ENCODE results near the gene PTPN1.

The PTPN1 gene

GRCh38 chr20:50552979-50553378 is 42.8 kb downstream of the PTPN1 start:
- Histone ChIP-seq H3F3A (ENCODE audit: control insufficient read depth, insufficient read depth) (no peaks in the 10 kb centered on the region), H3K27me3 (ENCODE audit: control insufficient read depth, low read length) (no peaks in the 10 kb centered on the region), H3K4me2 (ENCODE audit: low read length) (no peak overlapping the region), H4K20me1 (ENCODE audit: control insufficient read depth, insufficient read depth, low read depth, low read length) (no peaks in the 10 kb centered on the region), H3K9me3 (ENCODE audit: control insufficient read depth, insufficient read depth, low read length) (no peaks in the 10 kb centered on the region), H3K36me3 (ENCODE audit: control insufficient read depth, low read length) (no peaks in the 10 kb centered on the region; the same call in 1 of the 2 replicates), H3K4me3 (ENCODE audit: low read length) (no peak overlapping the region), H3K9me2 (replicated peaks; ENCODE audit: control insufficient read depth, low read length) (no peaks in the 10 kb centered on the region), H3K79me2 (ENCODE audit: control insufficient read depth, low read length) (peaks cover 11% of the 10 kb centered on the region), H3K27ac (ENCODE audit: low read depth, low read length) (no peak overlapping the region), H3K4me1 (ENCODE audit: control insufficient read depth, low read length) (peaks cover 14% of the 10 kb centered on the region)
- TF ChIP-seq, protein P1, sequence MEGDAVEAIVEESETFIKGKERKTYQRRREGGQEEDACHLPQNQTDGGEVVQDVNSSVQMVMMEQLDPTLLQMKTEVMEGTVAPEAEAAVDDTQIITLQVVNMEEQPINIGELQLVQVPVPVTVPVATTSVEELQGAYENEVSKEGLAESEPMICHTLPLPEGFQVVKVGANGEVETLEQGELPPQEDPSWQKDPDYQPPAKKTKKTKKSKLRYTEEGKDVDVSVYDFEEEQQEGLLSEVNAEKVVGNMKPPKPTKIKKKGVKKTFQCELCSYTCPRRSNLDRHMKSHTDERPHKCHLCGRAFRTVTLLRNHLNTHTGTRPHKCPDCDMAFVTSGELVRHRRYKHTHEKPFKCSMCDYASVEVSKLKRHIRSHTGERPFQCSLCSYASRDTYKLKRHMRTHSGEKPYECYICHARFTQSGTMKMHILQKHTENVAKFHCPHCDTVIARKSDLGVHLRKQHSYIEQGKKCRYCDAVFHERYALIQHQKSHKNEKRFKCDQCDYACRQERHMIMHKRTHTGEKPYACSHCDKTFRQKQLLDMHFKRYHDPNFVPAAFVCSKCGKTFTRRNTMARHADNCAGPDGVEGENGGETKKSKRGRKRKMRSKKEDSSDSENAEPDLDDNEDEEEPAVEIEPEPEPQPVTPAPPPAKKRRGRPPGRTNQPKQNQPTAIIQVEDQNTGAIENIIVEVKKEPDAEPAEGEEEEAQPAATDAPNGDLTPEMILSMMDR (IDR thresholded peaks at IDR 0.05; ENCODE audit: low read depth, low read length, poor library complexity, severe bottlenecking): no peak
- no peak for TF ChIP-seq EZH2phosphoT487 (IDR thresholded peaks at IDR 0.05; ENCODE audit: borderline replicate concordance, low read length)

DNA sequence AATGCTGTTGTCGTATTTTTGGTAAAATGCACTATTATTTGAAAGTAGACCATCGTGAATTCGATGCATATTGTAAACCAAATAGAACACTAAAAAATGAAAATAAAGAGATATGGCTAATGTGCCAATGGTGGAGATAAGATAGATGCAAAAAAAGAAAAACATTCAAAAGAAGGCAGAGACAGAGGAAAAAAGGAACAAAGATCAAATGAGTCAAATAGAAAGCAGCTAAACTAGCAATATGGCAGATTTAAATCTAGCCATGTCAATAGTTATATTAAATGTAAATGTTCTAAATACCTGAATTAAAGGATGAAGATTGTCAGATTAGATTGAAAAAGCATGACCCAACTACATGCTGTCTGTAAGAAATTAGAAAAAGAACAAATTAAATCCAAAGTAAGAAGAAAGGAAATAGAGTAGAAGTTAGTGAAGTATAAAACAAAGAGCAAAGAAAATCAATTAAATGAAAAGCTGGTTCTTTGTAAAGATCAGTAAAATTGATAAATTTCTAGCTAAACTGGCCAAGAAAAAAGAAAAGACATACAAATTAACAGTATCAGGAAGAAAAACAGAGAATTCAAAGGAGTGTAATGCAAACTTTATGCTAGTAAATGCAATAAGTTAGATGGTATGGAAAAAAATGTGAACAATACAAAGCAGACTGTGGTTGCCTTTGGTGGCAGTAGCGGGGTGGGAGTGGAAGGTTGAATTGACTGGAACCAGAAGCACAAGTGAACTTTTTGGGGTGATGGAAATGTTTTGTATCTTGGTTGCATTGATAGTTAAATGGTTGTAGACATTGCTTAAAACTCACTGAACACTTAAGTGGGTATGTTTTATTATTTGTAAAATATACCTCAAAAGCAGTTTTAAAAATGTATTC is 44.8 kb downstream of the PTPN1 start:
- Histone ChIP-seq H3K4me2 (ENCODE audit: low read length) (no peak overlapping the region), H3K27ac (ENCODE audit: low read depth, low read length) (no peak overlapping the region), H3K36me3 (ENCODE audit: control insufficient read depth, low read length) (no peaks in the 10 kb centered on the region; the same call in 1 of the 2 replicates), H3K4me3 (ENCODE audit: low read length) (no peak overlapping the region), H3K79me2 (ENCODE audit: control insufficient read depth, low read length) (peaks cover 9% of the 10 kb centered on the region; the same call in 1 of the 2 replicates), H3F3A (ENCODE audit: control insufficient read depth, insufficient read depth) (no peaks in the 10 kb centered on the region), H3K9me3 (ENCODE audit: control insufficient read depth, insufficient read depth, low read length) (no peaks in the 10 kb centered on the region), H4K20me1 (ENCODE audit: control insufficient read depth, insufficient read depth, low read depth, low read length) (no peaks in the 10 kb centered on the region), H3K9me2 (replicated peaks; ENCODE audit: control insufficient read depth, low read length) (no peaks in the 10 kb centered on the region), H3K27me3 (ENCODE audit: control insufficient read depth, low read length) (no peaks in the 10 kb centered on the region), H3K4me1 (ENCODE audit: control insufficient read depth, low read length) (peaks cover 4% of the 10 kb centered on the region)
- no peak for TF ChIP-seq EZH2phosphoT487 (IDR thresholded peaks at IDR 0.05; ENCODE audit: borderline replicate concordance, low read length)
- TF ChIP-seq, protein P1 (IDR thresholded peaks at IDR 0.05; ENCODE audit: low read depth, low read length, poor library complexity, severe bottlenecking): no peak

- H3K4me2 ChIP-seq (ENCODE audit: low read length): no peak overlapping the region
- no peaks in the 10 kb centered on the region for H3F3A ChIP-seq (ENCODE audit: control insufficient read depth, insufficient read depth)
- H3K4me3 ChIP-seq (ENCODE audit: low read length): no peak overlapping the region
- TF ChIP-seq EZH2phosphoT487 (IDR thresholded peaks at IDR 0.05; ENCODE audit: borderline replicate concordance, low read length): no peak
- no peak overlapping the region for H3K27ac ChIP-seq (ENCODE audit: low read depth, low read length)
- peaks cover 13% of the 10 kb centered on the region for H3K79me2 ChIP-seq (ENCODE audit: control insufficient read depth, low read length)
- H3K27me3 ChIP-seq (ENCODE audit: control insufficient read depth, low read length): no peaks in the 10 kb centered on the region
- no peaks in the 10 kb centered on the region for H3K9me3 ChIP-seq (ENCODE audit: control insufficient read depth, insufficient read depth, low read length)
- H4K20me1 ChIP-seq (ENCODE audit: control insufficient read depth, insufficient read depth, low read depth, low read length): no peaks in the 10 kb centered on the region
- no peaks in the 10 kb centered on the region for H3K36me3 ChIP-seq (ENCODE audit: control insufficient read depth, low read length)
- no peaks in the 10 kb centered on the region for H3K4me1 ChIP-seq (ENCODE audit: control insufficient read depth, low read length)
- no peaks in the 10 kb centered on the region for H3K9me2 ChIP-seq (replicated peaks; ENCODE audit: control insufficient read depth, low read length)
These were observed 45.5 kb downstream of the PTPN1 start for GRCh38 chr20:50555662-50556061.

DNA sequence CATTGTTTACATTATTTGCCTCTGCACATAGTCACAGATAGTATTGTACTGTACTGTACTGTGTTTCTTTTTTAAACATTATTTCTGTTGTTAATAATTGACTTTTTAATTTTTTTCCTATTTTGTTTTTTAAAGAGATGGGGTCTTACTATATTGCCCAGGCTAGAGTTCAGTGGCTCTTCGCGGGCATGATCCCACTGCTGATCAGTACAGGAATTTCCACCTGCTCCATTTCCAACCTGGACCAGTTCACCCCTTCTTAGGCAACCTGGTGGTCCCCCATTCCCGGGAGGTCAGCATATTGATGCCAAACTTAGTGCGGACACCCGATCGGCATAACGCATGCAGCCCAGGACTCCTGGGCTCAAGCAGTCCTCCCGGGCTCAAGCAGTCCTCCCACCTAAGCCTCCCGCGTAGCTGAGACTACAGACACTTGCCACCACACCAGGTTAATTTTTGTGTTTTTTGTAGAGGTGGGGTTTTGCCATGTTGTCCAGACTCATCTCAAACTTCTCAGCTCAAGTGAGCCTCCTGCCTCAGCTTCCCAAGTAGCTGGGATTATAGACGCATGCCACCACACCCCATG is 47.5 kb downstream of the PTPN1 start:
- H3K79me2 ChIP-seq (ENCODE audit: control insufficient read depth, low read length): peaks cover 9% of the 10 kb centered on the region
- no peak overlapping the region for H3K4me2 ChIP-seq (ENCODE audit: low read length)
- no peaks in the 10 kb centered on the region for H3K27me3 ChIP-seq (ENCODE audit: control insufficient read depth, low read length)
- no peak overlapping the region for H3K4me3 ChIP-seq (ENCODE audit: low read length)
- H3K36me3 ChIP-seq (ENCODE audit: control insufficient read depth, low read length): peaks cover 14% of the 10 kb centered on the region
- no peak overlapping the region for H3K27ac ChIP-seq (ENCODE audit: low read depth, low read length)
- H3K4me1 ChIP-seq (ENCODE audit: control insufficient read depth, low read length): no peaks in the 10 kb centered on the region
- H4K20me1 ChIP-seq (ENCODE audit: control insufficient read depth, insufficient read depth, low read depth, low read length): peaks cover 4% of the 10 kb centered on the region; the same call in 1 of the 2 replicates
- no peaks in the 10 kb centered on the region for H3K9me3 ChIP-seq (ENCODE audit: control insufficient read depth, insufficient read depth, low read length)
- no peaks in the 10 kb centered on the region for H3F3A ChIP-seq (ENCODE audit: control insufficient read depth, insufficient read depth)
- no peaks in the 10 kb centered on the region for H3K9me2 ChIP-seq (replicated peaks; ENCODE audit: control insufficient read depth, low read length)
- no peak for TF ChIP-seq EZH2phosphoT487 (IDR thresholded peaks at IDR 0.05; ENCODE audit: borderline replicate concordance, low read length)
- TF ChIP-seq, protein P1 (IDR thresholded peaks at IDR 0.05; ENCODE audit: low read depth, low read length, poor library complexity, severe bottlenecking): no peak

Measured in DOHH2 (cell line).